Colonic mucosa (tissue), 4 donors: ENCODE results near the gene ELAVL3. TPM values are rescaled to one million over a fixed set of nuclear protein-coding genes. Genes with fewer than 3 reads are reported as not detected.

Source experiments
- DNase-seq: peaks from one replicate; pipeline ENCODE4 v3.0.0-alpha.2; 2020
- H3K27ac ChIP-seq: fragments of 200-600 bp; one replicate; pipeline ENCODE4 v1.8.0; 2021
- H3K27me3 ChIP-seq: fragments of 200-600 bp; one replicate; pipeline ENCODE4 v1.8.0; 2021
- H3K36me3 ChIP-seq: fragments of 200-600 bp; one replicate; pipeline ENCODE4 v1.8.0; 2021
- H3K4me1 ChIP-seq: fragments of 200-600 bp; one replicate; pipeline ENCODE4 v1.8.0; 2021; ENCODE audit warnings: mild to moderate bottlenecking
- H3K4me3 ChIP-seq: fragments of 200-600 bp; one replicate; pipeline ENCODE4 v1.8.0; 2021
- H3K9ac ChIP-seq, 2 donors: one replicate each; pipeline ENCODE4 v1.7.0; 2013; ENCODE audit warnings: control low read depth in 2 of 2, low read depth in 2 of 2, low read length in 2 of 2
- H3K9me3 ChIP-seq: fragments of 200-600 bp; one replicate; pipeline ENCODE4 v1.8.0; 2021
- CTCF ChIP-seq: fragments of 200-600 bp; IDR thresholded peaks from one replicate; pipeline ENCODE4 v1.8.0; 2022; ENCODE audit warnings: antibody characterized with exemption, mild to moderate bottlenecking
- intact Hi-C: fragments of 100-400 bp; cut with DNase I; formaldehyde crosslinking; loops from one replicate; pipeline ENCODE4 v1.14.1; 2022
- total RNA-seq, 2 donors: library from RNA; stranded (reverse); fragmentation: NEBNext Ultra II Directional in 1 of 2; extraction: Animal tissue kit (Norgen Biotek cat#: 25700) in 1 of 2; gene quantifications; one replicate each; pipeline ENCODE4 v1.2.1, GENCODE V29; 2021
- donor health status: healthy.
- donor health status: DM: no; HTN: no; CAD: no.
- donor health status: DM: no; HTN: no; CAD: no.

The ELAVL3 gene
- total RNA-seq, result under 1 TPM; 0.25 to 0.50 TPM

GRCh38 chr19:11480715-11481533 is at the start of gene ELAVL3:
ELAVL3 (minus strand) TSS chr19:11481046; CDS start chr19:11480608, 438 bp downstream.
- H3K4me3 ChIP-seq, result no peak within 1 kb of the TSS
- DNase-seq, result no peak
- intact Hi-C loops, result no loop called here
- H3K36me3 ChIP-seq, result no peaks in the 10 kb centered on the region
- H3K9me3 ChIP-seq, result no peaks in the 10 kb centered on the region
- no peak within 1 kb of the TSS for H3K9ac ChIP-seq
- no peak within 1 kb of the TSS for H3K27ac ChIP-seq
- TF ChIP-seq CTCF, result no peak
- peaks cover 39% of the 10 kb centered on the region for H3K27me3 ChIP-seq
- H3K4me1 ChIP-seq, result peaks cover 15% of the 10 kb centered on the region

DNA sequence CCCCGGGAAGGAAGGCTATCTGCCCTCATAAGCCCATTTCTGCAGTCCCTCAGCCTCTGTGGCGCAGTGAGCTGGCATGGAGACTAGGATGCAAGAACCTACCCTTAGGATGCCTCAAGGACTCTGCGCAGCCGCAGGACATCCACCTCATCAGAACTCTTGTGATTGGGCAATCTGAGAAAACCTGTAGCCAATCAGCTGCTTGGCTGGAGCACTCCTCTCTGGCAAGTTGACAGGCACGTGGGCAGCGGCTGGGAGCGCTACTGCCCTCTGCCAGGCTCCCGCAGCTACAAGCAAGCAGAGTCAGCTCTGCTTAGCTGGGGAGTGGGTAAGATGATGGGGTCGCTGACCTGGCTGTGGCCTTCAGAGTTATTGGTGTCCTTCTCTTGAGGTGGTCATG is 49.6 kb upstream of the ELAVL3 start:
- intact Hi-C loops, result no loop called here
- Histone ChIP-seq H3K27ac (no peak overlapping the region), H3K9me3 (no peaks in the 10 kb centered on the region), H3K4me1 (peaks cover 10% of the 10 kb centered on the region), H3K36me3 (no peaks in the 10 kb centered on the region), H3K9ac (no peak overlapping the region), H3K4me3 (no peak overlapping the region), H3K27me3 (no peaks in the 10 kb centered on the region)
- DNase-seq, result peak; percentile 79
- no peak for TF ChIP-seq CTCF

- Histone ChIP-seq H3K36me3 (no peaks in the 10 kb centered on the region), H3K4me3 (peak within 1 kb of the TSS; percentile 88), H3K27me3 (no peaks in the 10 kb centered on the region), H3K9me3 (no peaks in the 10 kb centered on the region), H3K4me1 (peaks cover 10% of the 10 kb centered on the region), H3K9ac (peak within 1 kb of the TSS; percentile 80 to 84), H3K27ac (peak within 1 kb of the TSS; percentile 85)
- DNase-seq, result peak; percentile 99
- no peak for TF ChIP-seq CTCF
- intact Hi-C loops, result no loop called here
These were observed 47.9 kb upstream of the ELAVL3 start, which contains the start of gene ECSIT for GRCh38 chr19:11528551-11529341. ECSIT (minus strand) TSS chr19:11529134; CDS start chr19:11519170, 9,964 bp downstream.

DNA sequence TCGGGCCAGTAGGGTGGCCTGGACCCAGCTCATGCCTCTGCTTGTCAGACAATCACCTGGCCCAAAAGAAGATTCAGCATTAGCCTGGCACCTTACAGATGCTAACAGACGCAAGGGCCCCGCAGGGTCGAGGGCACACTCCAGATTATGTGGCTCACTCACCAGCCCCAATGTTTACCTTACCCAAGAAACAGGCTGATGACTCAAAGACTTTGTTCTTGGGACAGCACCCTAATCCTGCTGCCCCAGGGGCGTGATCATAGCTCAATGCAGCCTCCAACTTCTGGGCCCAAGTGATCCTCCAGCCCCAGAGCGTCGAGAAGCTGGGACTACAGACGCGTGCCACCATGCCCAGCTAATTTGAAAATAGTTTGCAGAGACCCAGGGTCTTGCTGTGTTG is 38.3 kb upstream of the ELAVL3 start:
- no peaks in the 10 kb centered on the region for H3K36me3 ChIP-seq
- intact Hi-C loops, result no loop called here
- TF ChIP-seq CTCF, result no peak
- no peaks in the 10 kb centered on the region for H3K4me1 ChIP-seq
- no peak for DNase-seq
- no peaks in the 10 kb centered on the region for H3K27me3 ChIP-seq
- no peak overlapping the region for H3K9ac ChIP-seq
- H3K4me3 ChIP-seq, result no peak overlapping the region
- H3K9me3 ChIP-seq, result no peaks in the 10 kb centered on the region
- no peak overlapping the region for H3K27ac ChIP-seq

DNA sequence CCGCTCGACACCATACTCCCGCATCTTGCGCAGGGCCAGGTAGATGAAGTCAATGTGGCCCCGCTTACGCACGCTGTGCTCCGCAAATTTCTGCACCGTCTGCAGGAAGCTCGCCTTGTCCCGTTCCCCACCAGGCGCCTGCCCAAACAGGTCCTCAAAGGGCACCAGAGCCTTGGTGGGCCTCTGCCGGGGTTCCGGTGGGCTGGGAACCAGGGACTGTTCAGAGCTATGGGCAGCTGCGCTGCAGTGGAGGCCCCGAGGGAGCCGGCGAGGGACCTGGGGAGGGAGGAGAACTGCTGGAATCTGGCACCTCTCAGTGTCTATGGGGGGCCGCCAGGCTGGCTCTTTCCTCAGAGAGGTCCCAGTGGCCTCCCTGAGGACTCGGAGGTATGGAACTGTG is 33.1 kb upstream of the ELAVL3 start:
- H3K27me3 ChIP-seq, result no peaks in the 10 kb centered on the region
- TF ChIP-seq CTCF, result no peak
- H3K36me3 ChIP-seq, result no peaks in the 10 kb centered on the region
- no peak overlapping the region for H3K27ac ChIP-seq
- intact Hi-C loops, result no loop called here
- H3K4me3 ChIP-seq, result no peak overlapping the region
- no peaks in the 10 kb centered on the region for H3K9me3 ChIP-seq
- H3K4me1 ChIP-seq, result no peaks in the 10 kb centered on the region
- no peak overlapping the region for H3K9ac ChIP-seq
- no peak for DNase-seq
